Measurements from ENCODE around the gene PLXDC2.

DNA sequence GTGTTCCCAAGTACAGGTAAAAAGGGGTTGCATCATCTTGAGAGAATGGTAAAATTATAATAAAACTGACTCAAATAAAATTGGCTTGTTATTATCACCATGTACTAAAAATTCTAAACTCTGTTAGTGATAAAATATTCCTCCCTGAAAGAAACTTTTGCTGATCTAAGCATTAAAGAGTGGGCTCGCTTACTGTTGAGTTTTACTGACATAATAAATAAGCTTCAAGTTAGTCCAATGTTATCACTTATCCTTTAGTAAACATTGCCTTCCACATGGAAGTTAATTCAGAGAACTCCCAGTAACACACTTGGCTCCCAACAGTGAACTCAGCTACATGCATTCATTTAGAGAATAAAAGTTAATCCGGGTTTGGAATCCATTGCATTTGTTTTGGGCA lies 456.4 kb downstream of the PLXDC2 start:
- no peak for TF ChIP-seq POLR2A (IDR thresholded peaks at IDR 0.05)
- TF ChIP-seq, protein P1, sequence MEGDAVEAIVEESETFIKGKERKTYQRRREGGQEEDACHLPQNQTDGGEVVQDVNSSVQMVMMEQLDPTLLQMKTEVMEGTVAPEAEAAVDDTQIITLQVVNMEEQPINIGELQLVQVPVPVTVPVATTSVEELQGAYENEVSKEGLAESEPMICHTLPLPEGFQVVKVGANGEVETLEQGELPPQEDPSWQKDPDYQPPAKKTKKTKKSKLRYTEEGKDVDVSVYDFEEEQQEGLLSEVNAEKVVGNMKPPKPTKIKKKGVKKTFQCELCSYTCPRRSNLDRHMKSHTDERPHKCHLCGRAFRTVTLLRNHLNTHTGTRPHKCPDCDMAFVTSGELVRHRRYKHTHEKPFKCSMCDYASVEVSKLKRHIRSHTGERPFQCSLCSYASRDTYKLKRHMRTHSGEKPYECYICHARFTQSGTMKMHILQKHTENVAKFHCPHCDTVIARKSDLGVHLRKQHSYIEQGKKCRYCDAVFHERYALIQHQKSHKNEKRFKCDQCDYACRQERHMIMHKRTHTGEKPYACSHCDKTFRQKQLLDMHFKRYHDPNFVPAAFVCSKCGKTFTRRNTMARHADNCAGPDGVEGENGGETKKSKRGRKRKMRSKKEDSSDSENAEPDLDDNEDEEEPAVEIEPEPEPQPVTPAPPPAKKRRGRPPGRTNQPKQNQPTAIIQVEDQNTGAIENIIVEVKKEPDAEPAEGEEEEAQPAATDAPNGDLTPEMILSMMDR (IDR thresholded peaks at IDR 0.05): no peak

Measured in heart left ventricle (tissue), 13 donors.